ENCODE measurements around the gene TM9SF1.

TM9SF1 gene

GRCh38 chr14:24213866-24214662, 18.8 kb upstream of the TM9SF1 start:
- Histone ChIP-seq H3K4me3 (ENCODE audit: low read depth in 1 of 2, low read length in 2 of 2) (peak overlapping the region; percentile 61 to 89; a peak in 3 of 4 replicates), H3K27ac (ENCODE audit: low read length) (peak overlapping the region; percentile 86), H4K20me1 (ENCODE audit: insufficient read depth, low read length) (no peaks in the 10 kb centered on the region), H3K36me3 (ENCODE audit: insufficient read depth, low read length) (peaks cover 37% of the 10 kb centered on the region), H3K79me2 (ENCODE audit: insufficient read depth, low read length) (peaks cover 49% of the 10 kb centered on the region), H3K9me3 (ENCODE audit: insufficient read depth, low read length, severe bottlenecking) (no peaks in the 10 kb centered on the region), H3K4me1 (ENCODE audit: insufficient read depth, low read length) (peaks cover 47% of the 10 kb centered on the region), H3K27me3 (ENCODE audit: insufficient read depth, low read length, poor library complexity) (no peaks in the 10 kb centered on the region), H3K9ac (ENCODE audit: low read depth, low read length) (peak overlapping the region; percentile 84), H3K4me2 (ENCODE audit: insufficient read depth, low read length) (peak overlapping the region; percentile 92), H2AFZ (ENCODE audit: low read depth, low read length) (peak overlapping the region; percentile 90)
- no peak for TF ChIP-seq EZH2 (IDR thresholded peaks at IDR 0.05; ENCODE audit: borderline replicate concordance, low read depth, low read length, severe bottlenecking)
- TF ChIP-seq CTCF (IDR thresholded peaks at IDR 0.05; ENCODE audit: borderline replicate concordance, extremely low read depth, low read length, poor library complexity, severe bottlenecking), result peak; percentile 9
- ATAC-seq (ENCODE audit: insufficient read depth, low read depth) (no peak), DNase-seq (no peak)

GRCh38 chr14:24212924-24213865, 18.0 kb upstream of the TM9SF1 start, which contains the start of gene CHMP4A:
Gene CHMP4A, minus strand, starts transcription at chr14:24213488. Its CDS starts 49 bp downstream, at chr14:24213439.
- peak; percentile 98 for DNase-seq
- peak within 1 kb of the TSS; percentile 84 for H3K9ac ChIP-seq (ENCODE audit: low read depth, low read length)
- peaks cover 47% of the 10 kb centered on the region for H3K4me1 ChIP-seq (ENCODE audit: insufficient read depth, low read length)
- H3K9me3 ChIP-seq (ENCODE audit: insufficient read depth, low read length, severe bottlenecking), result no peaks in the 10 kb centered on the region
- H2AFZ ChIP-seq (ENCODE audit: low read depth, low read length), result peak within 1 kb of the TSS; percentile 90
- ATAC-seq (ENCODE audit: insufficient read depth, low read depth), result peak; percentile 84
- H3K79me2 ChIP-seq (ENCODE audit: insufficient read depth, low read length), result peaks cover 46% of the 10 kb centered on the region
- H3K4me2 ChIP-seq (ENCODE audit: insufficient read depth, low read length), result peak within 1 kb of the TSS; percentile 92
- H3K4me3 ChIP-seq (ENCODE audit: low read depth in 1 of 2, low read length in 2 of 2), result peak within 1 kb of the TSS; percentile 61 to 89
- no peaks in the 10 kb centered on the region for H3K27me3 ChIP-seq (ENCODE audit: insufficient read depth, low read length, poor library complexity)
- H3K27ac ChIP-seq (ENCODE audit: low read length), result peak within 1 kb of the TSS; percentile 88
- TF ChIP-seq EZH2 (IDR thresholded peaks at IDR 0.05; ENCODE audit: borderline replicate concordance, low read depth, low read length, severe bottlenecking), result no peak
- peak; percentile 17 for TF ChIP-seq CTCF (IDR thresholded peaks at IDR 0.05; ENCODE audit: borderline replicate concordance, extremely low read depth, low read length, poor library complexity, severe bottlenecking)
- H4K20me1 ChIP-seq (ENCODE audit: insufficient read depth, low read length), result no peaks in the 10 kb centered on the region
- peaks cover 40% of the 10 kb centered on the region for H3K36me3 ChIP-seq (ENCODE audit: insufficient read depth, low read length)

GRCh38 chr14:24211311-24211710, 16.1 kb upstream of the TM9SF1 start:
- Histone ChIP-seq H4K20me1 (ENCODE audit: insufficient read depth, low read length) (no peaks in the 10 kb centered on the region), H3K9me3 (ENCODE audit: insufficient read depth, low read length, severe bottlenecking) (no peaks in the 10 kb centered on the region), H3K79me2 (ENCODE audit: insufficient read depth, low read length) (peaks cover 43% of the 10 kb centered on the region), H3K27me3 (ENCODE audit: insufficient read depth, low read length, poor library complexity) (no peaks in the 10 kb centered on the region), H3K36me3 (ENCODE audit: insufficient read depth, low read length) (peaks cover 50% of the 10 kb centered on the region), H3K9ac (ENCODE audit: low read depth, low read length) (no peak overlapping the region), H3K27ac (ENCODE audit: low read length) (no peak overlapping the region), H3K4me3 (ENCODE audit: low read depth in 1 of 2, low read length in 2 of 2) (no peak overlapping the region), H3K4me1 (ENCODE audit: insufficient read depth, low read length) (peaks cover 39% of the 10 kb centered on the region), H2AFZ (ENCODE audit: low read depth, low read length) (no peak overlapping the region), H3K4me2 (ENCODE audit: insufficient read depth, low read length) (peak overlapping the region; percentile 92)
- TF ChIP-seq EZH2 (IDR thresholded peaks at IDR 0.05; ENCODE audit: borderline replicate concordance, low read depth, low read length, severe bottlenecking) (no peak), CTCF (IDR thresholded peaks at IDR 0.05; ENCODE audit: borderline replicate concordance, extremely low read depth, low read length, poor library complexity, severe bottlenecking) (no peak)
- DNase-seq (no peak), ATAC-seq (ENCODE audit: insufficient read depth, low read depth) (no peak)
